Lung (tissue), 12 donors: Measurements from ENCODE around the gene MLYCD. TPM values are rescaled to one million over a fixed set of nuclear protein-coding genes. Genes with fewer than 3 reads are reported as not detected.

Source experiments
- ATAC-seq: fragments of 200-7000 bp; cut with Tn5 transposase; one replicate; pipeline ENCODE4 v1.9.1; 2020; ENCODE audit warnings: moderate number of reproducible peaks; ENCODE audit not compliant: insufficient read depth, low FRiP score
- DNase-seq, 3 donors: peaks; one replicate each; pipeline ENCODE4 v3.0.0-alpha.2; 2013 to 2017
- H3K27ac ChIP-seq, 2 donors: one replicate each; pipeline ENCODE4 v1.5.1; 2013; ENCODE audit warnings: mild to moderate bottlenecking in 2 of 2, moderate library complexity in 2 of 2, control low read depth in 1 of 2, inconsistent platforms in 1 of 2, low read depth in 1 of 2, low read length in 1 of 2
- H3K27me3 ChIP-seq, 3 donors: one replicate each; pipeline ENCODE4 v1.5.1; 2013; ENCODE audit warnings: low read length in 2 of 3; ENCODE audit not compliant: control insufficient read depth in 3 of 3, insufficient read depth in 3 of 3
- H3K36me3 ChIP-seq, 4 donors: one replicate each; pipeline ENCODE4 v1.5.1; 2013; ENCODE audit warnings: low read length in 4 of 4, mild to moderate bottlenecking in 1 of 4, moderate library complexity in 1 of 4; ENCODE audit not compliant: control insufficient read depth in 4 of 4, insufficient read depth in 4 of 4
- H3K4me1 ChIP-seq, 5 donors: one replicate each; pipeline ENCODE4 v1.5.1; 2013; ENCODE audit warnings: low read length in 5 of 5, mild to moderate bottlenecking in 2 of 5, moderate library complexity in 1 of 5; ENCODE audit not compliant: control insufficient read depth in 5 of 5, insufficient read depth in 5 of 5
- H3K4me3 ChIP-seq: one replicate; pipeline ENCODE4 v1.5.1; 2013; ENCODE audit warnings: mild to moderate bottlenecking, control low read depth, moderate library complexity
- H3K9ac ChIP-seq, 2 donors: one replicate each; pipeline ENCODE4 v1.5.1; 2013; ENCODE audit warnings: low read length in 2 of 2, control low read depth in 1 of 2; ENCODE audit not compliant: insufficient read depth in 1 of 2
- H3K9me3 ChIP-seq, 4 donors: one replicate each; pipeline ENCODE4 v1.5.1; 2013; ENCODE audit warnings: low read length in 3 of 4, mild to moderate bottlenecking in 1 of 4, moderate library complexity in 1 of 4; ENCODE audit not compliant: control insufficient read depth in 4 of 4, insufficient read depth in 3 of 4
- CTCF ChIP-seq: IDR thresholded peaks from 2 replicates; pipeline ENCODE4 v1.5.1; 2012; ENCODE audit warnings: mild to moderate bottlenecking; ENCODE audit errors: control extremely low read depth, extremely low read depth
- whole genome bisulfite sequencing, 2 donors: extraction: QIAGEN DNeasy Blood & Tissue Kit; methylation state at CpG; one replicate each; pipeline ENCODE4 v1.1.7; 2013; 5-methylcytosine and 5-hydroxymethylcytosine counted together
- polyA plus RNA-seq, 2 donors: library from polyadenylated mRNA; stranded (reverse); fragments of 200-250 nt; gene quantifications; one replicate each; pipeline ENCODE4 v1.2.1, GENCODE V29; 2013
- total RNA-seq, 2 donors: library from RNA; depleted of rRNA in 1 of 2; stranded (reverse); fragments of >200 nt in 1 of 2; gene quantifications; one replicate each; pipeline ENCODE4 v1.2.1, GENCODE V29; 2014 to 2021
- donor health status: control.
- donor health status: control.
- donor health status: Bipolar disorder and iron deficiency.
- donor health status: healthy.
- donor health status: DM: yes; HTN: yes; CAD: no.

The MLYCD gene
- total and polyA plus RNA-seq, 4 donors, result 2.0 to 9.1 (median 4.8) TPM

DNA sequence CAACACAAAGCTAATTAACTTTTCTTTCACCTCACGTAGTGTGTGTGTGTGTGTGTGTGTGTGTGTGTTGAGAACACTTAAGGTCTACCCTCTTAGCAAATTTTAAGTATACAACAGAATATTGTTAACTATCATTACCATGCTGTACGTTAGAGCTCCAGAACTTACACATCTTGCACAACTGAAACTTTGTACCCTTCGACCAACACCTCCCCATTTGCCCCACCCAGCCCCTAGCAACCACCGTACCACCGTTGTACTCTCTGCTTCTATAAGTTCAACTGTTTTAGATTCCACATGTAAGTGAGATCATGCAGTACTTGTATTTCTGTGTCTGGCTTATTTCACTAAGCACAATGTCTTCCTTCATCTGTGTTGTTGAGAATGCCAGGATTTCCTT lies 28.1 kb upstream of the MLYCD start:
- no peak for ATAC-seq
- no peaks in the 10 kb centered on the region for H3K4me1 ChIP-seq
- WGBS, 2 donors, result 71 to 75% methylated on average over 5 of the region's 5 CpGs

DNA sequence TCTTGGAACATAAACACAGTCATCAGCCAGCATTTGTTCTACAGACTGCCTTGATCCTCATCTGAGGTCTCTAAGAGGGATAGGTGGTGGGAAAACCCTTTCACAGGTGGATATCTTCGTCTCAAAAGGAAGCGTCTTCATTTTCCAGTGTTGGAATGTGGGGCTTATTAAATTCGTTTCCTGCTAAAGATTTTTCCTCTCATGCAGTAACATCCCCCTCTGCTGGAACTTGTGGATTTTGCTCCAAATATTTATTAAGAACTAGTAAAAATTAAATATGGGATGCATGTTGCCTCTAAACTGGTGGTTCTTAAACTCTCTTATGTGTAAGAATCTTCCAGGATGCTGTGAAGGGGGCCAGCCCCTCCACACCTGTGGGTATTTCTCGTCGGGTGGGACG lies 20.1 kb upstream of the MLYCD start:
- no peak overlapping the region for H3K27ac ChIP-seq
- ATAC-seq (no peak), DNase-seq (peak in 2 of 3 donors; percentile 72 to 78)
- no peak overlapping the region for H3K9ac ChIP-seq
- TF ChIP-seq CTCF, result peak; percentile 10
- H3K36me3 ChIP-seq, result no peaks in the 10 kb centered on the region
- no peaks in the 10 kb centered on the region for H3K4me1 ChIP-seq
- no peak overlapping the region for H3K4me3 ChIP-seq
- WGBS, 2 donors, result 33 to 43% methylated on average over 6 of the region's 6 CpGs
- no peaks in the 10 kb centered on the region for H3K27me3 ChIP-seq
- no peaks in the 10 kb centered on the region for H3K9me3 ChIP-seq

More for the DNA sequence above, 28.1 kb upstream of the MLYCD start:
- Histone ChIP-seq H3K9ac (no peak overlapping the region), H3K4me3 (no peak overlapping the region), H3K9me3 (no peaks in the 10 kb centered on the region), H3K36me3 (no peaks in the 10 kb centered on the region), H3K27ac (no peak overlapping the region), H3K27me3 (no peaks in the 10 kb centered on the region)
- TF ChIP-seq CTCF, result no peak
- no peak for DNase-seq

- peak in 1 of 3 donors; percentile 14 for DNase-seq
- ATAC-seq, result no peak
- Histone ChIP-seq H3K27ac (no peak overlapping the region), H3K9me3 (no peaks in the 10 kb centered on the region), H3K4me3 (no peak overlapping the region), H3K36me3 (no peaks in the 10 kb centered on the region), H3K4me1 (no peaks in the 10 kb centered on the region), H3K27me3 (no peaks in the 10 kb centered on the region), H3K9ac (no peak overlapping the region)
- no peak for TF ChIP-seq CTCF
- WGBS, 2 donors, result 81 to 89% methylated on average over 8 of the region's 8 CpGs
These were observed 16.6 kb upstream of the MLYCD start for GRCh38 chr16:83882163-83882885.
